Lung (tissue), 16 donors: Measurements from ENCODE around the gene SEC14L5. TPM values are rescaled to one million over a fixed set of nuclear protein-coding genes. Genes with fewer than 3 reads are reported as not detected.

Experiments used
- ATAC-seq: fragments of 200-7000 bp; cut with Tn5 transposase; one replicate; pipeline ENCODE4 v1.9.1; 2020; ENCODE audit warnings: moderate number of reproducible peaks; ENCODE audit not compliant: insufficient read depth, low FRiP score
- DNase-seq, 3 donors: peaks; one replicate each; pipeline ENCODE4 v3.0.0-alpha.2; 2013 to 2017
- H3K27ac ChIP-seq, 2 donors: one replicate each; pipeline ENCODE4 v1.5.1; 2013; ENCODE audit warnings: mild to moderate bottlenecking in 2 of 2, moderate library complexity in 2 of 2, control low read depth in 1 of 2, inconsistent platforms in 1 of 2, low read depth in 1 of 2, low read length in 1 of 2
- H3K27me3 ChIP-seq, 3 donors: one replicate each; pipeline ENCODE4 v1.5.1; 2013; ENCODE audit warnings: low read length in 2 of 3; ENCODE audit not compliant: control insufficient read depth in 3 of 3, insufficient read depth in 3 of 3
- H3K36me3 ChIP-seq, 4 donors: one replicate each; pipeline ENCODE4 v1.5.1; 2013; ENCODE audit warnings: low read length in 4 of 4, mild to moderate bottlenecking in 1 of 4, moderate library complexity in 1 of 4; ENCODE audit not compliant: control insufficient read depth in 4 of 4, insufficient read depth in 4 of 4
- H3K4me1 ChIP-seq, 5 donors: one replicate each; pipeline ENCODE4 v1.5.1; 2013; ENCODE audit warnings: low read length in 5 of 5, mild to moderate bottlenecking in 2 of 5, moderate library complexity in 1 of 5; ENCODE audit not compliant: control insufficient read depth in 5 of 5, insufficient read depth in 5 of 5
- H3K4me3 ChIP-seq: one replicate; pipeline ENCODE4 v1.5.1; 2013; ENCODE audit warnings: mild to moderate bottlenecking, control low read depth, moderate library complexity
- H3K9ac ChIP-seq, 2 donors: one replicate each; pipeline ENCODE4 v1.5.1; 2013; ENCODE audit warnings: low read length in 2 of 2, control low read depth in 1 of 2; ENCODE audit not compliant: insufficient read depth in 1 of 2
- H3K9me3 ChIP-seq, 4 donors: one replicate each; pipeline ENCODE4 v1.5.1; 2013; ENCODE audit warnings: low read length in 3 of 4, mild to moderate bottlenecking in 1 of 4, moderate library complexity in 1 of 4; ENCODE audit not compliant: control insufficient read depth in 4 of 4, insufficient read depth in 3 of 4
- WGBS, 2 donors: extraction: QIAGEN DNeasy Blood & Tissue Kit; methylation state at CpG; one replicate each; pipeline ENCODE4 v1.1.7; 2013; 5-methylcytosine and 5-hydroxymethylcytosine counted together
- long read RNA-seq, 5 donors: transcript quantifications; one replicate each; lab custom pipeline, GENCODE V29; 2026
- polyA plus RNA-seq, 2 donors: library from polyadenylated mRNA; stranded (reverse); fragments of 200-250 nt; gene quantifications; one replicate each; pipeline ENCODE4 v1.2.1, GENCODE V29; 2013
- total RNA-seq, 2 donors: library from RNA; depleted of rRNA in 1 of 2; stranded (reverse); fragments of >200 nt in 1 of 2; gene quantifications; one replicate each; pipeline ENCODE4 v1.2.1, GENCODE V29; 2014 to 2021
- TF ChIP-seq, protein P1 (sequence below): IDR thresholded peaks from 2 replicates; pipeline ENCODE4 v1.5.1; 2012; ENCODE audit warnings: mild to moderate bottlenecking; ENCODE audit errors: control extremely low read depth, extremely low read depth
- donor health status: control.
- donor health status: control.
- donor health status: Bipolar disorder and iron deficiency.
- donor health status: healthy.
- donor health status: DM: yes; HTN: yes; CAD: no.

The SEC14L5 gene
- under 1 TPM; 0.43 to 0.98 TPM for total RNA-seq
- polyA plus RNA-seq: under 1 TPM; 0.10 to 0.13 TPM
- long read RNA-seq, donor 1: 0 reads
- long read RNA-seq, donor 2: 0 reads
- long read RNA-seq, donor 3: 0 reads
- long read RNA-seq, donor 4: 0 reads
- long read RNA-seq, donor 5: 0 reads

GRCh38 chr16:4957720-4958509 lies at the start of gene SEC14L5:
SEC14L5 (plus strand) TSS chr16:4958330; CDS start chr16:4959324, 994 bp downstream.
- ATAC-seq (peak; percentile 95), DNase-seq (peak; percentile 94 to 96 (median 95))
- TF ChIP-seq, protein P1, sequence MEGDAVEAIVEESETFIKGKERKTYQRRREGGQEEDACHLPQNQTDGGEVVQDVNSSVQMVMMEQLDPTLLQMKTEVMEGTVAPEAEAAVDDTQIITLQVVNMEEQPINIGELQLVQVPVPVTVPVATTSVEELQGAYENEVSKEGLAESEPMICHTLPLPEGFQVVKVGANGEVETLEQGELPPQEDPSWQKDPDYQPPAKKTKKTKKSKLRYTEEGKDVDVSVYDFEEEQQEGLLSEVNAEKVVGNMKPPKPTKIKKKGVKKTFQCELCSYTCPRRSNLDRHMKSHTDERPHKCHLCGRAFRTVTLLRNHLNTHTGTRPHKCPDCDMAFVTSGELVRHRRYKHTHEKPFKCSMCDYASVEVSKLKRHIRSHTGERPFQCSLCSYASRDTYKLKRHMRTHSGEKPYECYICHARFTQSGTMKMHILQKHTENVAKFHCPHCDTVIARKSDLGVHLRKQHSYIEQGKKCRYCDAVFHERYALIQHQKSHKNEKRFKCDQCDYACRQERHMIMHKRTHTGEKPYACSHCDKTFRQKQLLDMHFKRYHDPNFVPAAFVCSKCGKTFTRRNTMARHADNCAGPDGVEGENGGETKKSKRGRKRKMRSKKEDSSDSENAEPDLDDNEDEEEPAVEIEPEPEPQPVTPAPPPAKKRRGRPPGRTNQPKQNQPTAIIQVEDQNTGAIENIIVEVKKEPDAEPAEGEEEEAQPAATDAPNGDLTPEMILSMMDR: no peak
- Histone ChIP-seq H3K4me1 (peaks cover 0 to 11% (median 5%) of the 10 kb centered on the region in 5 donors), H3K27ac (peak within 1 kb of the TSS; percentile 34 to 60), H3K36me3 (no peaks in the 10 kb centered on the region), H3K4me3 (peak within 1 kb of the TSS; percentile 22), H3K9me3 (no peaks in the 10 kb centered on the region), H3K9ac (peak within 1 kb of the TSS in 1 of 2 donors; percentile 20), H3K27me3 (peaks cover 0 to 7% (median 4%) of the 10 kb centered on the region in 3 donors)
- 0 to 1% methylated on average over 39 to 56 of the region's 56 CpGs for WGBS, 2 donors

DNA sequence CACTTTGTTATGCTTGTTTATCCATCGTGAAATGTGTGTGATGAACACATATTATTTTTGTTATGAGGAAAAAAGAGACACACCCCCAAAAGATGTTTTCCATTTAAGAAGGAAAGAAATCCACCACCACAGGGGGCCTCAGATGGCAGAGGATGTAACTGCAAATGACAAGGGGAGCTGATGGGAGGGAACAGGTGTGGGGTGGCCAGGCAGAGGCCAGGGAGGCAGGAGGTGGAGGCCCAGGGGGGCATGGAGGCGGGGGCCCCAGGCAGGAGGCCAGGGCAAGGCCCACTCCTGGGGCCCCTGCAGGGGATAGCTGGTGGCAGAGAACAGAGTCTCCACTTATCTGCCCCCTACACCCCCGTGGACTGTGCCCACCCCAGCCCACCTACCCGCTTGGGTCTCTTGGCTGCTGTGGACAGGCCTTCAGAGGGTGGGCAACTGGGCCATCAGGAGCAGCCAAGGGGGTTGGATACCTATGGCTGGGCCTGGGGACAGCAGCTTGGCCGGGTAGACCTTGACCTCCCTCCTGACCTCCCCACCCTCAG lies 49.2 kb upstream of the SEC14L5 start:
- no peaks in the 10 kb centered on the region for H3K36me3 ChIP-seq
- DNase-seq (no peak), ATAC-seq (no peak)
- H3K9ac ChIP-seq: no peak overlapping the region
- H3K4me1 ChIP-seq: no peaks in the 10 kb centered on the region
- H3K27me3 ChIP-seq: no peaks in the 10 kb centered on the region
- no peak overlapping the region for H3K4me3 ChIP-seq
- WGBS, 2 donors: 76 to 88% methylated on average over 5 of the region's 5 CpGs
- H3K27ac ChIP-seq: no peak overlapping the region
- H3K9me3 ChIP-seq: no peaks in the 10 kb centered on the region
- TF ChIP-seq, protein P1: no peak

DNA sequence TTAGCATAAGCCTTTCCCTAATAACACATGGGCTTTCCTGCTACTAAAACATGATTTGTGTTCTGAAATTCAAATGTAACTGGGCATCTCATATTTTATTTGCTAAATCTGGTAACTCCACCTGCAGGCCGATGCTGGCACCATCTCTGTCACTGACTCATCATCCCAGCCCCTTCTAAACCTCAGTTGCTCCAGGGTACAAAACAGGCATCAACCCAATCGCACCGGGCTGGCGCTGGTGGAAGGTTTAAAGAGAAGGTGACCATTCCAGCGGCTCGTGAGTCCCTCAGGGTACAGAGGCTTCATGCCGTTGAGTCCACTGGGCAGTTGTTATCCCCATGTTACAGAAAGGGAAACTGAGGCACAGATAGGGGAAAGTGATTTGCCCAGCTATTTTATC lies 48.3 kb upstream of the SEC14L5 start:
- Histone ChIP-seq H3K27ac (no peak overlapping the region), H3K9ac (no peak overlapping the region), H3K4me1 (no peaks in the 10 kb centered on the region), H3K4me3 (no peak overlapping the region), H3K9me3 (no peaks in the 10 kb centered on the region), H3K27me3 (no peaks in the 10 kb centered on the region), H3K36me3 (no peaks in the 10 kb centered on the region)
- DNase-seq: no peak
- WGBS, 2 donors: 92% methylated on average over 7 of the region's 7 CpGs
- TF ChIP-seq, protein P1: no peak
- no peak for ATAC-seq
